DMS79 treated with DMSO at 0.1 percent for 48 hours (cell line): ENCODE measurements around the gene P3H4.

Experiments
- DNase-seq: peaks from one replicate; lab custom pipeline; 2025; lab: John Stamatoyannopoulos, UW

P3H4 gene

GRCh38 chr17:41769985-41770384, 41.8 kb downstream of the P3H4 start:
- DNase-seq: no peak

GRCh38 chr17:41769346-41769862, 42.3 kb downstream of the P3H4 start:
- DNase-seq: no peak

- DNase-seq: no peak
Observed at GRCh38 chr17:41768682-41769288, 43.0 kb downstream of the P3H4 start.

- no peak for DNase-seq
Observed at GRCh38 chr17:41767324-41768042, 44.3 kb downstream of the P3H4 start.

- no peak for DNase-seq
Observed at GRCh38 chr17:41766135-41766534, 45.6 kb downstream of the P3H4 start.

GRCh38 chr17:41763327-41763726, 48.4 kb downstream of the P3H4 start:
- no peak for DNase-seq

GRCh38 chr17:41762841-41763240, 48.9 kb downstream of the P3H4 start:
- no peak for DNase-seq

- DNase-seq: no peak
Observed at GRCh38 chr17:41762391-41762790, 49.4 kb downstream of the P3H4 start.

- DNase-seq: no peak
Observed at GRCh38 chr17:41760878-41761277, 50.9 kb downstream of the P3H4 start.

- DNase-seq: no peak
Observed at GRCh38 chr17:41758601-41759000, 53.1 kb downstream of the P3H4 start.

GRCh38 chr17:41754066-41754465, 57.7 kb downstream of the P3H4 start:
- DNase-seq: no peak
